Spleen (tissue), 7 donors: ENCODE measurements around the gene EN1.

Source experiments
- POLR2A ChIP-seq, 3 donors: fragments of 450-650 bp; IDR thresholded peaks; one replicate each; pipeline ENCODE4 v1.5.1; 2017; ENCODE audit warnings: antibody characterized with exemption in 3 of 3, mild to moderate bottlenecking in 1 of 3
- TF ChIP-seq, protein P1 (sequence below), 11 experiments: fragments of 200-600 bp in 7 of 11; fragments of 450-650 bp in 4 of 11; sonication (generic) in 4 of 11; IDR thresholded peaks in 8 of 11; conservative IDR thresholded peaks in 3 of 11; 1 replicate in 7 of 11; 2 replicates in 4 of 11; pipeline versions ENCODE4 v1.4.0 to v1.8.0; 2016 to 2021; ENCODE audit warnings: antibody characterized with exemption in 11 of 11, inconsistent platforms in 4 of 11, mild to moderate bottlenecking in 1 of 11
- donor health status: DM: no; HTN: no; CAD: no; lungs with moderate emphysema.
- donor health status: DM: no; HTN: no; CAD: no.
- donor health status: DM: no; HTN: no; CAD: no.

DNA sequence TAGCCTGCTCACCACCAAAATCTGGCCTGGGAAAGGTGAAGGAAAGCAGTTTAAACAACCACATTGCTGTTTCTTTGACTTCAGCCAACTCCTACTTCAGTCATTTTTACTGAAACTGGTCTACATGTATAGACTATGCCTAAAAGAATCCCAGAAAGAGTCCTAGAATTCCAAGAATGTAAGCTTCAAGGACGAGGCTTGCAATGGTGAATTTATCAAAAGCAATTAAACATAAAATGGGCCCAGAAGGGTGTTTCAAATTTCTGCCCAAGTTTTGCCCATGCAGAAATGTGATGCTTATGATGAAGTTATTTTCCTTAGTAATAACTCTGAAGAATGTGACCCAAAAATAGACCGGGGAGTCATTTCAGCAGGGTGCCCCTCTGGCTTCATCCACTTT, 16.6 kb downstream of the EN1 start:
- TF ChIP-seq, protein P1, sequence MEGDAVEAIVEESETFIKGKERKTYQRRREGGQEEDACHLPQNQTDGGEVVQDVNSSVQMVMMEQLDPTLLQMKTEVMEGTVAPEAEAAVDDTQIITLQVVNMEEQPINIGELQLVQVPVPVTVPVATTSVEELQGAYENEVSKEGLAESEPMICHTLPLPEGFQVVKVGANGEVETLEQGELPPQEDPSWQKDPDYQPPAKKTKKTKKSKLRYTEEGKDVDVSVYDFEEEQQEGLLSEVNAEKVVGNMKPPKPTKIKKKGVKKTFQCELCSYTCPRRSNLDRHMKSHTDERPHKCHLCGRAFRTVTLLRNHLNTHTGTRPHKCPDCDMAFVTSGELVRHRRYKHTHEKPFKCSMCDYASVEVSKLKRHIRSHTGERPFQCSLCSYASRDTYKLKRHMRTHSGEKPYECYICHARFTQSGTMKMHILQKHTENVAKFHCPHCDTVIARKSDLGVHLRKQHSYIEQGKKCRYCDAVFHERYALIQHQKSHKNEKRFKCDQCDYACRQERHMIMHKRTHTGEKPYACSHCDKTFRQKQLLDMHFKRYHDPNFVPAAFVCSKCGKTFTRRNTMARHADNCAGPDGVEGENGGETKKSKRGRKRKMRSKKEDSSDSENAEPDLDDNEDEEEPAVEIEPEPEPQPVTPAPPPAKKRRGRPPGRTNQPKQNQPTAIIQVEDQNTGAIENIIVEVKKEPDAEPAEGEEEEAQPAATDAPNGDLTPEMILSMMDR (IDR thresholded peaks at IDR 0.05 in 8 of 11, conservative IDR thresholded peaks at IDR 0.05 in 3 of 11): no peak
- no peak for TF ChIP-seq POLR2A (IDR thresholded peaks at IDR 0.05)
